ENCODE data around the gene TSPAN1. TPM values are rescaled to one million over a fixed set of nuclear protein-coding genes. Genes with fewer than 3 reads are reported as not detected.

TSPAN1 gene
- total and polyA plus RNA-seq, 2 experiments from 2014 or later, result not detected

DNA sequence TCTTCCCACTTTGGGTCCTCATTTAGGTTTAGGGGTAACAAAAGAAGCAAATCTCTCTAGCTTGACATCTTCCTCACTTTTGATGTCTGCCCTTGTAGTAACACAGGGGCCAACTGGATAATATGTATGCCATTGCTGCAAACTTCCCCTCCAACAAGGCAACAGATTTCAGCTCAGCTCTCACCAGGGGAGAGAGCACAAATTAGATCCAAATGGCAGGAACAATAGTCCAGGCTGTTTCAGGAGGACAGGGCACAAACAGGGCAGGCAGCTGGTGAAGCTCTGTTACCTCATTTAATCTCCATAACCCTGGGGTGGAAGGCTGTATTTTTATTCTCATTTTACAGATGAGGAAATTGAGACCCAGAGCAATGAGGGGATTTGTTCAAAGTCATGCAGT, 38.2 kb upstream of the TSPAN1 start:
- no peaks in the 10 kb centered on the region for H3K27me3 ChIP-seq
- H3K27ac ChIP-seq, result no peak overlapping the region
- TF ChIP-seq, protein P1, sequence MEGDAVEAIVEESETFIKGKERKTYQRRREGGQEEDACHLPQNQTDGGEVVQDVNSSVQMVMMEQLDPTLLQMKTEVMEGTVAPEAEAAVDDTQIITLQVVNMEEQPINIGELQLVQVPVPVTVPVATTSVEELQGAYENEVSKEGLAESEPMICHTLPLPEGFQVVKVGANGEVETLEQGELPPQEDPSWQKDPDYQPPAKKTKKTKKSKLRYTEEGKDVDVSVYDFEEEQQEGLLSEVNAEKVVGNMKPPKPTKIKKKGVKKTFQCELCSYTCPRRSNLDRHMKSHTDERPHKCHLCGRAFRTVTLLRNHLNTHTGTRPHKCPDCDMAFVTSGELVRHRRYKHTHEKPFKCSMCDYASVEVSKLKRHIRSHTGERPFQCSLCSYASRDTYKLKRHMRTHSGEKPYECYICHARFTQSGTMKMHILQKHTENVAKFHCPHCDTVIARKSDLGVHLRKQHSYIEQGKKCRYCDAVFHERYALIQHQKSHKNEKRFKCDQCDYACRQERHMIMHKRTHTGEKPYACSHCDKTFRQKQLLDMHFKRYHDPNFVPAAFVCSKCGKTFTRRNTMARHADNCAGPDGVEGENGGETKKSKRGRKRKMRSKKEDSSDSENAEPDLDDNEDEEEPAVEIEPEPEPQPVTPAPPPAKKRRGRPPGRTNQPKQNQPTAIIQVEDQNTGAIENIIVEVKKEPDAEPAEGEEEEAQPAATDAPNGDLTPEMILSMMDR (IDR thresholded peaks at IDR 0.05; ENCODE audit: low read depth, low read length), result no peak
- peaks cover 11% of the 10 kb centered on the region for H3K4me1 ChIP-seq (ENCODE audit: low read depth)
- no peak overlapping the region for H3K4me3 ChIP-seq
- DNase-seq (ENCODE audit: low read depth in 1 of 2, low spot score in 1 of 2), result no peak
- no peaks in the 10 kb centered on the region for H3K9me3 ChIP-seq (ENCODE audit: low read depth)
- H3K36me3 ChIP-seq, result no peaks in the 10 kb centered on the region

- H3K4me1 ChIP-seq (ENCODE audit: low read depth), result peaks cover 11% of the 10 kb centered on the region
Observed at GRCh38 chr1:46137916-46138315, 37.0 kb upstream of the TSPAN1 start.

DNA sequence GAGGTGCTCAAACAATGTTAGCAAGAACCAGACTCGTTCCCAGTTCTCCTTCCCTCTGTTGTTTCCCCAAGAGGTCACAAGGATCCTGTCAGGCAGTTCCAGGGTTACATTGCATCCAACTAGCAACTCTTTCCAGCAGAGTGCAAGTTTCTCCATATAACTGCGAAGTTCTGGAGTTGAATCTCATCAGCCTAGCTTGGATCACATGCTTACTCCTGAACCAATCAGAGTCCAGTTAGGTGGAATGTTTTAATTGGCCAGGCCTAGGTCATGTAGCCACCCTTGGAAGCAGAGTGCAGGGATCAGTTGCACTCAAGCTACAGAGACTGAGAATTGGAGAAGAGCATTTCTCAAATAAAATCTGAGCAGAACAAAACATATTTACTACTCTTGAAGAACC, 26.6 kb upstream of the TSPAN1 start:
- H3K4me1 ChIP-seq (ENCODE audit: low read depth), result no peaks in the 10 kb centered on the region
- TF ChIP-seq, protein P1 (IDR thresholded peaks at IDR 0.05; ENCODE audit: low read depth, low read length), result no peak

More at GRCh38 chr1:46137916-46138315, 37.0 kb upstream of the TSPAN1 start:
- TF ChIP-seq, protein P1 (IDR thresholded peaks at IDR 0.05; ENCODE audit: low read depth, low read length), result no peak
- H3K36me3 ChIP-seq, result no peaks in the 10 kb centered on the region
- no peaks in the 10 kb centered on the region for H3K9me3 ChIP-seq (ENCODE audit: low read depth)
- H3K27ac ChIP-seq, result no peak overlapping the region
- no peak overlapping the region for H3K4me3 ChIP-seq
- DNase-seq (ENCODE audit: low read depth in 1 of 2, low spot score in 1 of 2), result peak in 1 of 2 donors; percentile 65
- no peaks in the 10 kb centered on the region for H3K27me3 ChIP-seq

GRCh38 chr1:46150085-46150484, 24.8 kb upstream of the TSPAN1 start:
- Histone ChIP-seq H3K36me3 (no peaks in the 10 kb centered on the region), H3K9me3 (ENCODE audit: low read depth) (no peaks in the 10 kb centered on the region), H3K4me3 (no peak overlapping the region), H3K4me1 (ENCODE audit: low read depth) (no peaks in the 10 kb centered on the region), H3K27me3 (no peaks in the 10 kb centered on the region), H3K27ac (no peak overlapping the region)
- DNase-seq (ENCODE audit: low read depth in 1 of 2, low spot score in 1 of 2), result no peak
- TF ChIP-seq, protein P1 (IDR thresholded peaks at IDR 0.05; ENCODE audit: low read depth, low read length), result no peak

More for the DNA sequence above, 26.6 kb upstream of the TSPAN1 start:
- H3K27ac ChIP-seq, result no peak overlapping the region
- no peaks in the 10 kb centered on the region for H3K27me3 ChIP-seq
- H3K9me3 ChIP-seq (ENCODE audit: low read depth), result no peaks in the 10 kb centered on the region
- H3K4me3 ChIP-seq, result no peak overlapping the region
- H3K36me3 ChIP-seq, result no peaks in the 10 kb centered on the region
- DNase-seq (ENCODE audit: low read depth in 1 of 2, low spot score in 1 of 2), result no peak

DNA sequence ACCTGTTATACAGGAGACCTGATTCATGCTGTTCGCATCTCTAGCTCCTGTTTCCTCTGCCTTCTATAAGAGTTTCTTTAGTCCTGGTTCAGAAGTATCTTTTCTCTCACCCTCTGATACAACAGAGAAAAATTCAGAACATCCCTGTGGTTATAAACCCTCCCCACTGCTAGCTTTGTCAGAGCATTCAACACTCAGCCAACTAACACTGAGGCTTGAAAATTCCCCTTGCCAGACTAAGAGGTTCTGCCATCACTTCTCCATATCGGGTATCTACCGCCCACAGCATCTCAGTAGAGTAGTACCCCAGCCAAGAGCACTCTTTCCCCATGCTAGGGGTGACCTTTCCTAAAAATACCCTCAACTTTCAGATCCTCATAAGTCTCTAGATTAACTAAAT, 22.9 kb upstream of the TSPAN1 start:
- Histone ChIP-seq H3K4me3 (no peak overlapping the region), H3K36me3 (no peaks in the 10 kb centered on the region), H3K4me1 (ENCODE audit: low read depth) (no peaks in the 10 kb centered on the region), H3K27ac (no peak overlapping the region), H3K9me3 (ENCODE audit: low read depth) (no peaks in the 10 kb centered on the region), H3K27me3 (no peaks in the 10 kb centered on the region)
- TF ChIP-seq, protein P1 (IDR thresholded peaks at IDR 0.05; ENCODE audit: low read depth, low read length), result no peak
- DNase-seq (ENCODE audit: low read depth in 1 of 2, low spot score in 1 of 2), result peak in 1 of 2 donors; percentile 45

- no peak for DNase-seq (ENCODE audit: low read depth in 1 of 2, low spot score in 1 of 2)
- Histone ChIP-seq H3K9me3 (ENCODE audit: low read depth) (no peaks in the 10 kb centered on the region), H3K4me3 (no peak overlapping the region), H3K4me1 (ENCODE audit: low read depth) (no peaks in the 10 kb centered on the region), H3K36me3 (no peaks in the 10 kb centered on the region), H3K27ac (no peak overlapping the region), H3K27me3 (no peaks in the 10 kb centered on the region)
- TF ChIP-seq, protein P1 (IDR thresholded peaks at IDR 0.05; ENCODE audit: low read depth, low read length), result no peak
Observed at GRCh38 chr1:46153228-46153627, 21.7 kb upstream of the TSPAN1 start.

All from cardiac muscle cell (in vitro differentiated cells and primary cell).